WI38 (cell line): ENCODE measurements around the gene ZNF148.

ENCODE experiments used
- H3K4me3 ChIP-seq: 2 replicates; pipeline ENCODE4 v1.5.1; 2011; ENCODE audit warnings: low read depth, mild to moderate bottlenecking, control low read depth, low read length
- CTCF ChIP-seq: IDR thresholded peaks from 2 replicates; pipeline ENCODE4 v1.5.1; 2012; ENCODE audit warnings: low read depth, mild to moderate bottlenecking, control low read depth, low read length

The ZNF148 gene

GRCh38 chr3:125245521-125245920, 129.6 kb downstream of the ZNF148 start:
- TF ChIP-seq CTCF, result no peak
- no peak overlapping the region for H3K4me3 ChIP-seq

- TF ChIP-seq CTCF, result no peak
- H3K4me3 ChIP-seq, result no peak overlapping the region
Observed at GRCh38 chr3:125240496-125240895, 134.6 kb downstream of the ZNF148 start.

GRCh38 chr3:125239266-125239665, 135.9 kb downstream of the ZNF148 start:
- TF ChIP-seq CTCF, result no peak
- no peak overlapping the region for H3K4me3 ChIP-seq

GRCh38 chr3:125238759-125239158, 136.4 kb downstream of the ZNF148 start:
- no peak for TF ChIP-seq CTCF
- no peak overlapping the region for H3K4me3 ChIP-seq

- no peak overlapping the region for H3K4me3 ChIP-seq
- TF ChIP-seq CTCF, result no peak
Observed at GRCh38 chr3:125236331-125236903, 138.7 kb downstream of the ZNF148 start.

GRCh38 chr3:125234831-125235230, 140.3 kb downstream of the ZNF148 start:
- no peak for TF ChIP-seq CTCF
- no peak overlapping the region for H3K4me3 ChIP-seq

- no peak overlapping the region for H3K4me3 ChIP-seq
- no peak for TF ChIP-seq CTCF
Observed at GRCh38 chr3:125232401-125232800, 142.7 kb downstream of the ZNF148 start.
